HL-60 (cell line): Measurements from ENCODE around the gene TMEM80.

Experiments used
- DNase-seq, 2 experiments: peaks; one replicate each; pipeline ENCODE4 v3.0.0-alpha.2; 2010 to 2020; ENCODE audit warnings: low read depth in 1 of 2, low spot score in 1 of 2
- H3K27ac ChIP-seq: fragments of 250-450 bp; sonication (Bioruptor Pico); replicated peaks from 2 replicates; pipeline ENCODE4 v1.5.1; 2020; ENCODE audit warnings: mild to moderate bottlenecking, moderate library complexity
- H3K27me3 ChIP-seq: fragments of 250-450 bp; sonication (Bioruptor Pico); 2 replicates; pipeline ENCODE4 v1.5.1; 2021; ENCODE audit warnings: mild to moderate bottlenecking, moderate library complexity; ENCODE audit not compliant: insufficient read depth, poor library complexity, severe bottlenecking
- H3K4me3 ChIP-seq: replicated peaks from 2 replicates; pipeline ENCODE4 v1.5.1; 2011; ENCODE audit warnings: mild to moderate bottlenecking, control low read depth, low read length; ENCODE audit not compliant: insufficient read depth
- CTCF ChIP-seq: IDR thresholded peaks from one replicate; pipeline ENCODE4 v1.5.1; 2011; ENCODE audit warnings: low read length, control low read depth, inconsistent platforms; ENCODE audit not compliant: insufficient read depth
- GABPA ChIP-seq: IDR thresholded peaks from 2 replicates; pipeline ENCODE4 v1.6.1; 2012; ENCODE audit warnings: low read depth
- POLR2AphosphoS5 ChIP-seq: IDR thresholded peaks from 2 replicates; pipeline ENCODE4 v1.6.1; 2012; ENCODE audit warnings: low read depth
- REST ChIP-seq: IDR thresholded peaks from 2 replicates; pipeline ENCODE4 v1.6.1; 2012; ENCODE audit warnings: low read depth; ENCODE audit not compliant: insufficient replicate concordance
- SPI1 ChIP-seq: IDR thresholded peaks from 2 replicates; pipeline ENCODE4 v1.6.1; 2012; ENCODE audit warnings: low read depth, mild to moderate bottlenecking, borderline replicate concordance

Gene TMEM80

GRCh38 chr11:665062-665703 is 30.4 kb upstream of the TMEM80 start:
- no peak overlapping the region for H3K4me3 ChIP-seq
- DNase-seq, result no peak
- no peak overlapping the region for H3K27ac ChIP-seq
- TF ChIP-seq POLR2AphosphoS5, result no peak
- H3K27me3 ChIP-seq, result no peaks in the 10 kb centered on the region

GRCh38 chr11:665704-666281 is 29.8 kb upstream of the TMEM80 start:
- no peak overlapping the region for H3K4me3 ChIP-seq
- no peak for TF ChIP-seq REST
- TF ChIP-seq GABPA, result no peak
- no peak for TF ChIP-seq CTCF
- no peak for TF ChIP-seq POLR2AphosphoS5
- TF ChIP-seq SPI1, result no peak
- DNase-seq, result peak in 1 of 2 experiments; percentile 50
- H3K27me3 ChIP-seq, result no peaks in the 10 kb centered on the region
- no peak overlapping the region for H3K27ac ChIP-seq

- Histone ChIP-seq H3K4me3 (no peak overlapping the region), H3K27ac (no peak overlapping the region), H3K27me3 (no peaks in the 10 kb centered on the region)
- DNase-seq, result no peak
- TF ChIP-seq POLR2AphosphoS5, result no peak
- no peak for TF ChIP-seq REST
- no peak for TF ChIP-seq SPI1
- no peak for TF ChIP-seq CTCF
- no peak for TF ChIP-seq GABPA
Observed at GRCh38 chr11:673866-674265, 21.8 kb upstream of the TMEM80 start.

- Histone ChIP-seq H3K4me3 (no peak overlapping the region), H3K27ac (no peak overlapping the region), H3K27me3 (no peaks in the 10 kb centered on the region)
- TF ChIP-seq POLR2AphosphoS5 (no peak), SPI1 (no peak)
- DNase-seq, result no peak
Observed at GRCh38 chr11:674406-674805, 21.2 kb upstream of the TMEM80 start.

GRCh38 chr11:678297-678696 is 17.3 kb upstream of the TMEM80 start:
- H3K27me3 ChIP-seq, result no peaks in the 10 kb centered on the region
- DNase-seq, result no peak
- TF ChIP-seq GABPA (no peak), SPI1 (no peak)
- no peak overlapping the region for H3K27ac ChIP-seq
- H3K4me3 ChIP-seq, result no peak overlapping the region
